Liver (tissue), 9 donors: ENCODE data around the gene UHRF2. TPM values are rescaled to one million over a fixed set of nuclear protein-coding genes. Genes with fewer than 3 reads are reported as not detected.

Experiments used
- DNase-seq: peaks from one replicate; pipeline ENCODE4 v3.0.0-alpha.2; 2017; ENCODE audit warnings: low spot score
- H3K27ac ChIP-seq, 2 donors: one replicate each; pipeline ENCODE4 v1.7.0; 2013; ENCODE audit warnings: inconsistent platforms in 2 of 2, low read length in 2 of 2, control low read depth in 1 of 2, low read depth in 1 of 2, mild to moderate bottlenecking in 1 of 2
- H3K27me3 ChIP-seq, 4 donors: one replicate each; pipeline versions ENCODE4 v1.6.1 to v1.7.0; 2013; ENCODE audit warnings: low read length in 3 of 4, inconsistent platforms in 1 of 4, mild to moderate bottlenecking in 1 of 4, moderate library complexity in 1 of 4; ENCODE audit not compliant: control insufficient read depth in 4 of 4, insufficient read depth in 4 of 4
- H3K36me3 ChIP-seq, 4 donors: one replicate each; pipeline versions ENCODE4 v1.6.1 to v1.7.0; 2013; ENCODE audit warnings: low read length in 3 of 4, mild to moderate bottlenecking in 3 of 4, low read depth in 1 of 4, moderate library complexity in 1 of 4; ENCODE audit not compliant: control insufficient read depth in 4 of 4, insufficient read depth in 3 of 4
- H3K4me1 ChIP-seq, 4 donors: one replicate each; pipeline versions ENCODE4 v1.6.1 to v1.7.0; 2013; ENCODE audit warnings: low read length in 3 of 4, mild to moderate bottlenecking in 3 of 4, moderate library complexity in 1 of 4; ENCODE audit not compliant: control insufficient read depth in 4 of 4, insufficient read depth in 4 of 4
- H3K4me3 ChIP-seq, 3 donors: one replicate each; pipeline versions ENCODE4 v1.6.1 to v1.7.0; 2013; ENCODE audit warnings: low read length in 3 of 3, control low read depth in 1 of 3, low read depth in 1 of 3, mild to moderate bottlenecking in 1 of 3
- H3K9ac ChIP-seq, 2 donors: one replicate each; pipeline ENCODE4 v1.7.0; 2013; ENCODE audit warnings: low read length in 2 of 2, mild to moderate bottlenecking in 2 of 2, moderate library complexity in 2 of 2, control low read depth in 1 of 2, low read depth in 1 of 2
- H3K9me3 ChIP-seq, 4 donors: one replicate each; pipeline versions ENCODE4 v1.6.1 to v1.7.0; 2013; ENCODE audit warnings: low read length in 3 of 4; ENCODE audit not compliant: control insufficient read depth in 4 of 4
- ATF3 ChIP-seq: IDR thresholded peaks from 2 replicates; pipeline ENCODE4 v1.6.1; 2016; ENCODE audit warnings: antibody characterized with exemption
- EGR1 ChIP-seq, 2 donors: IDR thresholded peaks; 2 replicates each; pipeline ENCODE4 v1.6.1; 2016 to 2018; ENCODE audit warnings: antibody characterized with exemption in 2 of 2, low read depth in 2 of 2
- FOXA1 ChIP-seq: IDR thresholded peaks from 2 replicates; pipeline ENCODE4 v1.6.1; 2016; ENCODE audit warnings: antibody characterized with exemption
- FOXA2 ChIP-seq: IDR thresholded peaks from 2 replicates; pipeline ENCODE4 v1.6.1; 2016; ENCODE audit warnings: antibody characterized with exemption
- GABPA ChIP-seq, 2 donors: IDR thresholded peaks in 1 of 2; conservative IDR thresholded peaks in 1 of 2; 2 replicates each; pipeline ENCODE4 v1.6.1; 2016; ENCODE audit warnings: antibody characterized with exemption in 2 of 2, mild to moderate bottlenecking in 1 of 2, moderate library complexity in 1 of 2
- HNF4A ChIP-seq, 2 donors: conservative IDR thresholded peaks; 2 replicates each; pipeline ENCODE4 v1.6.1; 2016; ENCODE audit warnings: antibody characterized with exemption in 2 of 2, mild to moderate bottlenecking in 2 of 2
- MAX ChIP-seq: IDR thresholded peaks from 2 replicates; pipeline ENCODE4 v1.6.1; 2016; ENCODE audit warnings: antibody characterized with exemption
- NR2F2 ChIP-seq: IDR thresholded peaks from 2 replicates; pipeline ENCODE4 v1.6.1; 2016; ENCODE audit warnings: antibody characterized with exemption
- RAD21 ChIP-seq, 2 donors: IDR thresholded peaks; 2 replicates each; pipeline ENCODE4 v1.6.1; 2016; ENCODE audit warnings: antibody characterized with exemption in 2 of 2, mild to moderate bottlenecking in 2 of 2
- REST ChIP-seq: IDR thresholded peaks from 2 replicates; pipeline ENCODE4 v1.6.1; 2016; ENCODE audit warnings: antibody characterized with exemption, mild to moderate bottlenecking
- RXRA ChIP-seq, 2 donors: IDR thresholded peaks; 2 replicates each; pipeline ENCODE4 v1.6.1; 2017 to 2018; ENCODE audit warnings: antibody characterized with exemption in 2 of 2, mild to moderate bottlenecking in 1 of 2
- SP1 ChIP-seq: IDR thresholded peaks from 2 replicates; pipeline ENCODE4 v1.6.1; 2018; ENCODE audit warnings: antibody characterized with exemption, mild to moderate bottlenecking
- TAF1 ChIP-seq: conservative IDR thresholded peaks from 2 replicates; pipeline ENCODE4 v1.6.1; 2016; ENCODE audit warnings: antibody characterized with exemption, mild to moderate bottlenecking
- YY1 ChIP-seq: IDR thresholded peaks from 2 replicates; pipeline ENCODE4 v1.6.1; 2016; ENCODE audit warnings: antibody characterized with exemption, mild to moderate bottlenecking
- ZBTB33 ChIP-seq: IDR thresholded peaks from 2 replicates; pipeline ENCODE4 v1.6.1; 2016; ENCODE audit warnings: antibody characterized with exemption
- WGBS: extraction: QIAGEN DNeasy Blood & Tissue Kit; methylation state at CpG from one replicate; pipeline ENCODE4 v1.1.7; 2013; 5-methylcytosine and 5-hydroxymethylcytosine counted together
- polyA plus RNA-seq, 2 donors: library from polyadenylated mRNA; stranded (reverse) in 1 of 2; unstranded in 1 of 2; fragments of 200-250 nt in 1 of 2; fragments of >200 nt in 1 of 2; fragmentation: Nextera tagmentation in 1 of 2; extraction: Ambion mirVana in 1 of 2; gene quantifications; one replicate each; pipeline versions ENCODE4 v1.2.1 to v1.2.3, GENCODE V29; 2013 to 2015
- total RNA-seq, 2 donors: library from RNA; depleted of rRNA; stranded (reverse); fragments of >200 nt; gene quantifications; one replicate each; pipeline ENCODE4 v1.2.3, GENCODE V29; 2014
- donor health status: healthy.
- donor health status: healthy.
- donor health status: healthy.
- donor health status: healthy.
- donor health status: healthy.

Gene UHRF2
- total and polyA plus RNA-seq, 4 donors = 5.7 to 34.1 (median 16.9) TPM

- DNase-seq = no peak
- no peak overlapping the region for H3K27ac ChIP-seq
- peaks cover 0 to 2% (median 0%) of the 10 kb centered on the region in 4 donors for H3K4me1 ChIP-seq
- no peaks in the 10 kb centered on the region for H3K36me3 ChIP-seq
- H3K27me3 ChIP-seq = no peaks in the 10 kb centered on the region
- no peaks in the 10 kb centered on the region for H3K9me3 ChIP-seq
- H3K9ac ChIP-seq = no peak overlapping the region
- no peak for TF ChIP-seq FOXA2
- no peak for TF ChIP-seq TAF1
- no peak for TF ChIP-seq YY1
- TF ChIP-seq ZBTB33 = no peak
- no peak for TF ChIP-seq MAX
- no peak for TF ChIP-seq NR2F2
- TF ChIP-seq SP1 = no peak
- no peak for TF ChIP-seq GABPA (IDR thresholded peaks at IDR 0.05 in 1 of 2, conservative IDR thresholded peaks at IDR 0.05 in 1 of 2)
- TF ChIP-seq REST = no peak
- no peak for TF ChIP-seq RXRA (IDR thresholded peaks at IDR 0.05)
- no peak for TF ChIP-seq EGR1 (IDR thresholded peaks at IDR 0.05; ENCODE audit: low read depth in 2 of 2)
- no peak for TF ChIP-seq RAD21 (IDR thresholded peaks at IDR 0.05)
- no peak for TF ChIP-seq ATF3
- no peak overlapping the region for H3K4me3 ChIP-seq
- WGBS = 90% methylated on average over 1 of the region's 1 CpG
Observed at GRCh38 chr9:6449086-6449485, 36.1 kb downstream of the UHRF2 start.

GRCh38 chr9:6449645-6450044, 36.6 kb downstream of the UHRF2 start:
- Histone ChIP-seq H3K27me3 (no peaks in the 10 kb centered on the region), H3K9ac (no peak overlapping the region), H3K9me3 (no peaks in the 10 kb centered on the region), H3K4me3 (no peak overlapping the region), H3K4me1 (no peaks in the 10 kb centered on the region), H3K27ac (no peak overlapping the region), H3K36me3 (no peaks in the 10 kb centered on the region)
- TF ChIP-seq ZBTB33 = no peak
- no peak for TF ChIP-seq HNF4A (conservative IDR thresholded peaks at IDR 0.05)
- no peak for TF ChIP-seq RAD21 (IDR thresholded peaks at IDR 0.05)
- no peak for TF ChIP-seq FOXA2
- no peak for TF ChIP-seq GABPA (IDR thresholded peaks at IDR 0.05 in 1 of 2, conservative IDR thresholded peaks at IDR 0.05 in 1 of 2)
- no peak for TF ChIP-seq FOXA1
- no peak for TF ChIP-seq SP1
- TF ChIP-seq RXRA (IDR thresholded peaks at IDR 0.05) = no peak
- TF ChIP-seq MAX = no peak
- DNase-seq = no peak
